Body of pancreas (tissue), 4 donors: ENCODE data around the gene WRNIP1.

Experiments
- POLR2A ChIP-seq, 3 donors: fragments of 450-650 bp; IDR thresholded peaks; one replicate each; pipeline ENCODE4 v1.6.1; 2016; ENCODE audit warnings: antibody characterized with exemption in 3 of 3, mild to moderate bottlenecking in 2 of 3
- TF ChIP-seq, protein P1 (sequence below), 7 experiments: fragments of 450-650 bp in 4 of 7; fragments of 200-600 bp in 3 of 7; sonication (generic) in 3 of 7; IDR thresholded peaks; one replicate each; pipeline ENCODE4 v1.5.1; 2016 to 2019; ENCODE audit warnings: antibody characterized with exemption in 7 of 7

DNA sequence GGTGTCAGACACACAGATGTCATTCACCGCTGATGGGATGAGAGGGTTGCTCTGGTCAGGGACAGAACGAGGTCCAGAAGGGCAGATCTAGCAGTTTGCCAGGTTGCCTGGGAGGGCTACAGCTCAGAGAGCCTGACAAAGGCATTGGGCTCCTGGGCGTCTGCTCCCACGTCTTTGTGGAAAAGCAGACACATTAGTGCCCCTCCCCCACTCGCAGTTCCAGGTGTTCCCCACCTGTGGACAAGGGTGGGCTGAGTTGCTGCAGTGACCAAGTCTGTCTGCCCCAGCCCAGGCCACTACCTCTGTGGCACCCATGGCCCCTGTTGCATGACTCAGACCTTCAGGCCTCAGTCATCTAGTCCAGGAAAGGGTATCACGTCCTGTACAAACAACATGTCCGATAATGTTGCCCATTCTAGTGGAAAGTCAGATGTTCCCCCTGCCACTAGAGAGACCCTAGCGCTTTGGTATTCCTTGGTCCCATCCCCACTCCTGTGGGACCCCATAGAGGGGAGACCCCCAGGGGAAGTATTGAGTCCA is 37.4 kb downstream of the WRNIP1 start:
- TF ChIP-seq, protein P1, sequence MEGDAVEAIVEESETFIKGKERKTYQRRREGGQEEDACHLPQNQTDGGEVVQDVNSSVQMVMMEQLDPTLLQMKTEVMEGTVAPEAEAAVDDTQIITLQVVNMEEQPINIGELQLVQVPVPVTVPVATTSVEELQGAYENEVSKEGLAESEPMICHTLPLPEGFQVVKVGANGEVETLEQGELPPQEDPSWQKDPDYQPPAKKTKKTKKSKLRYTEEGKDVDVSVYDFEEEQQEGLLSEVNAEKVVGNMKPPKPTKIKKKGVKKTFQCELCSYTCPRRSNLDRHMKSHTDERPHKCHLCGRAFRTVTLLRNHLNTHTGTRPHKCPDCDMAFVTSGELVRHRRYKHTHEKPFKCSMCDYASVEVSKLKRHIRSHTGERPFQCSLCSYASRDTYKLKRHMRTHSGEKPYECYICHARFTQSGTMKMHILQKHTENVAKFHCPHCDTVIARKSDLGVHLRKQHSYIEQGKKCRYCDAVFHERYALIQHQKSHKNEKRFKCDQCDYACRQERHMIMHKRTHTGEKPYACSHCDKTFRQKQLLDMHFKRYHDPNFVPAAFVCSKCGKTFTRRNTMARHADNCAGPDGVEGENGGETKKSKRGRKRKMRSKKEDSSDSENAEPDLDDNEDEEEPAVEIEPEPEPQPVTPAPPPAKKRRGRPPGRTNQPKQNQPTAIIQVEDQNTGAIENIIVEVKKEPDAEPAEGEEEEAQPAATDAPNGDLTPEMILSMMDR (IDR thresholded peaks at IDR 0.05) = no peak
- no peak for TF ChIP-seq POLR2A (IDR thresholded peaks at IDR 0.05)
